Stimulated activated naive B cell treated with anti-CD40 and anti-IgM and Interleukin-4, amounts not matched to agents 10 μg/mL and 1 μg/mL and 100 μg/mL, for 72 hours (primary cell): ENCODE measurements around the gene TYRP1.

ENCODE experiments used
- ATAC-seq, 2 donors: fragments of 150-1000 bp; cut with Tn5 transposase; replicated peaks; 2 replicates each; pipeline ENCODE4 v1.10.0; 2021; ENCODE audit warnings: moderate library complexity in 1 of 2
- DNase-seq: peaks from one replicate; pipeline ENCODE4 v3.0.0; 2021
- H3K27ac Mint-ChIP-seq: one replicate; pipeline ENCODE4 v1.8.0; 2022; ENCODE audit warnings: mild to moderate bottlenecking, mixed read lengths
- H3K27me3 Mint-ChIP-seq, 2 donors: one replicate each; pipeline ENCODE4 v1.8.0; 2022; ENCODE audit warnings: mixed read lengths in 2 of 2
- H3K36me3 Mint-ChIP-seq, 2 donors: one replicate each; pipeline ENCODE4 v1.8.0; 2022; ENCODE audit warnings: mixed read lengths in 2 of 2, mild to moderate bottlenecking in 1 of 2
- H3K4me1 Mint-ChIP-seq, 2 donors: one replicate each; pipeline ENCODE4 v1.8.0; 2022; ENCODE audit warnings: mixed read lengths in 2 of 2, mild to moderate bottlenecking in 1 of 2
- H3K4me3 Mint-ChIP-seq, 2 donors: one replicate each; pipeline ENCODE4 v1.8.0; 2022; ENCODE audit warnings: mild to moderate bottlenecking in 2 of 2, mixed read lengths in 2 of 2, moderate library complexity in 1 of 2
- H3K9me3 Mint-ChIP-seq, 2 donors: one replicate each; pipeline ENCODE4 v1.8.0; 2022; ENCODE audit warnings: mixed read lengths in 2 of 2, mild to moderate bottlenecking in 1 of 2

The TYRP1 gene

DNA sequence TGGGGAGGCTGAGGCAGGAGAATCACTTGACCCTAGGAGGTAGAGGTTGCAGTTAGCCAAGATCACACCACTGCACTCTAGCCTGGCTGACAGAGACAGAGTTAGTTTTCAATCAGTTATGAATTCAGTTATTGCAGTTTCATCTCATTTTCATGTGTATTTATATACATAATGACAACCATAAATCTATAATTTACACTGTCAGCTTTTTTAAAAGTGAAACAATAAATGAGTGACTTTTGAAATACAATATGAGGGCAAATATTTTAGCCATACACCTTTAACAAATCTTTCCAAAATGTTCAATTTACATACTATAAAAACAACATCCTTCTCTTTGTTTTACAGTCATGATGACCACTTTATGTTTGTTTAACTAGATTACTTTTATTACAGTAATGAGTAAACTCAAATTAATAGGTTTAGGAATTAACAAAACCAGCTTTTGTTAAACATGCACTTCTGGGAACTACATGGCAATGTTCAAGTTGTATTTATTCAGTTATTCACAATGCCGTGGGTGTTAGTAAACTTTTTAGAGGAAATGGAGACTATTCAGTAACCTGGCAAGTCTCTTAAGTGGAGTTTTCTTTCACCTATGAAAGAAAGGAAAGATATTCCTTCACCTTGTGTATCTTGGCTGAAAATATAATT is 12.7 kb downstream of the TYRP1 start:
- H3K9me3 Mint-ChIP-seq, result peaks cover 0 to 2% of the 10 kb centered on the region in 2 donors
- H3K27ac Mint-ChIP-seq, result no peak overlapping the region
- no peaks in the 10 kb centered on the region for H3K27me3 Mint-ChIP-seq

DNA sequence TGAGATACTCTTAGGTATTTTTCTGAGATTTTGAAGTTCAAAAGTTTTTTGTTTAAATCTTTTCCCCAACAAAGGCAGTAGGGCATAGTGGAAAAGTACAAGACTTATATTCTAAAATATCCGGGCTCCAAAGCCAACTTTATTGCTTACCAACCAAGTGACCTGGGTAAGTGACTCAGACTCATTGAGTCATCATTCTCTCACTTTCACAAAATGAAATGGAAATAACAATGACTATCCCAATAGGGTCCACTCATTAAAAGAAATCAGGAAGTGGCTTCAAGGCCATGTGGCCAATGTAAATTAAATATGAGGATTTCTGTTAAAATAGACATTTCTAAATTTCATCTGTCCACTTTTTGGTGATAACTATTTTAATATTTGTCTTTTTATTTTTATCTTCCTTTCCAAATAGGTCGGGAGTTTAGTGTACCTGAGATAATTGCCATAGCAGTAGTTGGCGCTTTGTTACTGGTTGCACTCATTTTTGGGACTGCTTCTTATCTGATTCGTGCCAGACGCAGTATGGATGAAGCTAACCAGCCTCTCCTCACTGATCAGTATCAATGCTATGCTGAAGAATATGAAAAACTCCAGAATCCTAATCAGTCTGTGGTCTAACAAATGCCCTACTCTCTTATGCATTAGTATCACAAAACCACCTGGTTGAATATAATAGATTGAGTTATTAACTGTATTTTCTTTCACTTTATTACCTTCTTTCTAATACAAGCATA is 15.5 kb downstream of the TYRP1 start:
- DNase-seq (no peak), ATAC-seq (no peak)
- peaks cover 0 to 2% of the 10 kb centered on the region in 2 donors for H3K9me3 Mint-ChIP-seq
- no peaks in the 10 kb centered on the region for H3K36me3 Mint-ChIP-seq
- no peaks in the 10 kb centered on the region for H3K27me3 Mint-ChIP-seq
- H3K27ac Mint-ChIP-seq, result no peak overlapping the region
- no peak overlapping the region for H3K4me3 Mint-ChIP-seq
- H3K4me1 Mint-ChIP-seq, result no peaks in the 10 kb centered on the region

More for the DNA sequence above, 12.7 kb downstream of the TYRP1 start:
- H3K4me3 Mint-ChIP-seq, result no peak overlapping the region
- no peak for DNase-seq
- ATAC-seq, result no peak
- H3K4me1 Mint-ChIP-seq, result no peaks in the 10 kb centered on the region
- no peaks in the 10 kb centered on the region for H3K36me3 Mint-ChIP-seq

DNA sequence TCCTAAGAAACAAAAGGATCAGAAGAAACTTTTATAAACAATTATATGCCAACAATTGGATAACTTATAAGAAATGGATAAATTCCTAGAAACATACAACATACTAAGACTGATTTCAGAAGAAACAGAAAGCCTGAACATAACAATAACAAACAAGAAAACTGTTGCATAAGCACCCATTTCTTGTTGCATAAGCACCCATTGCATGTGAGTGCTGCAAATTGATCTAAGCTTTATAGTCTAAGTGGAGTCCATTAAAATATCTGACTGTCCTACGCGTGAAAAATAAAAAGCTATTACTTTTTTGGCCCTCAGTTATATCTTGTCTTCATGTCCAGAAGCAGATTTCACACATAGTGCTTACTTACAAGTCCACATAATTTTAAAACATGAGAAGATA is 19.3 kb downstream of the TYRP1 start:
- Mint-ChIP-seq H3K4me3 (no peak overlapping the region), H3K4me1 (no peaks in the 10 kb centered on the region), H3K36me3 (no peaks in the 10 kb centered on the region), H3K27ac (no peak overlapping the region), H3K9me3 (no peaks in the 10 kb centered on the region), H3K27me3 (no peaks in the 10 kb centered on the region)
- no peak for ATAC-seq
- DNase-seq, result no peak

DNA sequence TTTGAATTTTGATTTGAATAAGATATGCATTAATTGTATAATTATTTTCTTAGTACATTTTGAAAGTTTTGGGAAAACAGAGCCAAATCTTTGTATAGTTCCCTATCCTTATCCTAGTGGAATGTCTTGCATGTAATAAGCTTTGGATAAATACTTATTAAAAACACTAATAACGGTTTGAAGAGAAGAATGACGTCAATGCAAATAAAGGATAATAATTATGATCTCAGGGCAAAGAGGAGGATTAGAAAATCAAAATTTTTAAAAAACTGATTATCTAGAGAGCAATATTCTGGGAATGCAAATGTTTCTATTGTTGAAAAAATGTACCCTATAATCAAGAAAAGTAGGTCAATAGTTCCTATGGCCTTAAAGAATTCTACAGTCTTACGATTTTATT is 22.1 kb downstream of the TYRP1 start:
- Mint-ChIP-seq H3K36me3 (no peaks in the 10 kb centered on the region), H3K27me3 (no peaks in the 10 kb centered on the region)
- ATAC-seq, result no peak

DNA sequence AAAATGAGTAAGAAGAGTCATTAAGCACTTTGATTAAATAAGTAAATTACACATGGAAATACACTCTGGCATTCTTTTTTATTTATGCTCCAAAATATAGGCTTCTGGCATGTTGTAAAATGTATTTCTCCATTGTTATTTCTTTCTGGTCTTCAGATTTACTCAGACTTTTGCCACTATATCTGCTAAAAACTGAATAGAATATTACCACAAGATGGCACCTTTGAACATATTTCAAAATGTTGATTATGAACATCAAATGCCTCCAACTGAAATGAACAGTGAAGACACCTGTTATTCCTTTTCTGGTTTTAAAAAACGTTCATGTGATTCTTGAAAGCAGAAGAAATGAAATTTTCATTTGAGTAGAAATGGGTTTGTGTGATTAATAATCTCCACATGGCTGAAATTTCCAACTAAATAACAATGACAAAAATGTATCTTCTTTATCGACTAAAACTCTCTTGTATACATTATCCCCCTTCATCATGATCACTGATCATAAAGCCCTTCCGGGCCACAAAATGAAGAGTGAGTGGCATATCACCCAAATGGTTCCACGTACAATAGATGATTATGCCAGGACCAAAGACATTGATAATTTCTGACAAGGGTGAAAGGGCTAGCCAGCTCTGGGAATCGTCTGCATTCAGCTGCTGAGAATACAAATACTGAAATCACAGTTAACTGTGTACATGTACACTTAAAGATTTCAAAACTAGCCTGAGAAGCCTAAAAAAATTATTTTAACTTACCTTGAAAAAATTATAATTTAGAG is 23.8 kb downstream of the TYRP1 start:
- peaks cover 0 to 3% of the 10 kb centered on the region in 2 donors for H3K9me3 Mint-ChIP-seq
- no peak overlapping the region for H3K4me3 Mint-ChIP-seq
- H3K27ac Mint-ChIP-seq, result no peak overlapping the region

More for the DNA sequence above, 22.1 kb downstream of the TYRP1 start:
- no peak for DNase-seq
- Mint-ChIP-seq H3K9me3 (no peaks in the 10 kb centered on the region), H3K4me3 (no peak overlapping the region), H3K4me1 (no peaks in the 10 kb centered on the region), H3K27ac (no peak overlapping the region)

DNA sequence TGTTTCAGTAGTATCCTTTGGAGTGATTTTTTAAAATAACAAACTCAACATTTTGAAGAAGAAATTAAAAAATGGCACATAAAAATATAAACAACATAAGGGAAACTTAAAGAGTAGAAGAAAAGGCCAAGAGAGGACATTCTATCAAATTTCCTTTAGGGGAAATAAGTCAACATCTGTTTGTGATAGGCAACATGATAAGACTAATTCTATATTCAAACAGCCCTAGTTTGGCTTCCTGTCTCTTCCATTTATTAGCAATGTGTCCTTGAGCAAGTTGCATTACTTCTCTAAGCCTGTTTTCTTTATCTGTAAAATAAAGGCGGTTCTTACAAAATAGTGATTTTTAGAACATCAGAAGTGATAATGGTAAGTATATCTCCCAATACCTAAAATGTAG is 24.7 kb downstream of the TYRP1 start:
- Mint-ChIP-seq H3K9me3 (peaks cover 1 to 3% of the 10 kb centered on the region in 2 donors), H3K36me3 (no peaks in the 10 kb centered on the region), H3K4me1 (no peaks in the 10 kb centered on the region), H3K27me3 (no peaks in the 10 kb centered on the region), H3K4me3 (no peak overlapping the region), H3K27ac (no peak overlapping the region)
- ATAC-seq (no peak), DNase-seq (no peak)

More for the DNA sequence above, 23.8 kb downstream of the TYRP1 start:
- Mint-ChIP-seq H3K27me3 (no peaks in the 10 kb centered on the region), H3K36me3 (no peaks in the 10 kb centered on the region), H3K4me1 (no peaks in the 10 kb centered on the region)
- DNase-seq (no peak), ATAC-seq (no peak)

DNA sequence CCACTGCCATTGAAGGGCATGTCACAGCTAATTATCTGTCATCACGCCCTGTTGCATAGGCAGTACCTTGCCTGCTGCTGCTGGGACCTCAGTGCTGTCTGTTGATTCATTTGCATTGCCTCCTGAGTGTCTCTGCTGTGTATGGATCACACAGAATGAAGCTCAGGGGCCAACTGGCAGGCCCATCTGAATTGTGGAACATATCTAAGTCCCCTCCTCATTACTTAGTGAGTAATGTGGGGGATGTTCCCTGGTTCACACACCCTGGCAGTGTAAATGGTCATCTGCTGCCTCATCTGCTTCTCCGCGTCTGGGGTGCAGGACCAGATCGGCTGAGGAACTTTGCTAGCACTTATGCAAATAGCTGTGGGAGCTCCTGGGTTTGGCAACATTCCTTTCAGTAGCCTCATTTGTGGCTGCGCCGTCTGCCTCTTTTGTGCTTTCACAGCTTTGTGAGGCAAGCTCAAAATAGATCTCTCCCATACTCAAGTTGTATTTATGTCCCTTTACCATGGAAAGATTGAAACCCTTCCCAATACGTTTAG is 25.4 kb downstream of the TYRP1 start:
- no peak for DNase-seq
- peaks cover 1 to 3% of the 10 kb centered on the region in 2 donors for H3K9me3 Mint-ChIP-seq
- no peaks in the 10 kb centered on the region for H3K27me3 Mint-ChIP-seq
- H3K4me1 Mint-ChIP-seq, result no peaks in the 10 kb centered on the region
- no peak overlapping the region for H3K4me3 Mint-ChIP-seq
- no peak overlapping the region for H3K27ac Mint-ChIP-seq
- no peak for ATAC-seq
- H3K36me3 Mint-ChIP-seq, result no peaks in the 10 kb centered on the region

DNA sequence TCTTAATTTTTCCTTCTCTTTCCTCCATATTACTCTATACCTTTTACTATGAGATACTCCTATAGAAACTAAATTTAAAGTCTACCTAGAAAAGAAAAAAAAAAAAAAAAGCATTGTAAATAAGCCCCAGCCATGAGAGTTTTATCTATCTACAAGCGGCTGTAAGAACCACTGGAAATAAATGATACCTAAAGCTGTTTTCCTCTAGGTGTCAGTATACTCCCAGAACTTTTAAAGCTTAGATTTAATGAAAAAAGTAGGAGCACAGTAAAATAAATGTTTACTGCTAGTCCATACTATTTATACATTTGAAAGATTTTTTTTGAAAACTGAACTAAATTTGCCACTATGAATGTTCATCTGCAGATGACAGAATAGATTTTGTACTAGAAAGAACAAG is 26.2 kb downstream of the TYRP1 start:
- ATAC-seq (no peak), DNase-seq (no peak)
- no peaks in the 10 kb centered on the region for H3K27me3 Mint-ChIP-seq
- no peaks in the 10 kb centered on the region for H3K4me1 Mint-ChIP-seq
- no peak overlapping the region for H3K27ac Mint-ChIP-seq
- H3K36me3 Mint-ChIP-seq, result no peaks in the 10 kb centered on the region
- no peak overlapping the region for H3K4me3 Mint-ChIP-seq
- H3K9me3 Mint-ChIP-seq, result peaks cover 1 to 3% of the 10 kb centered on the region in 2 donors

DNA sequence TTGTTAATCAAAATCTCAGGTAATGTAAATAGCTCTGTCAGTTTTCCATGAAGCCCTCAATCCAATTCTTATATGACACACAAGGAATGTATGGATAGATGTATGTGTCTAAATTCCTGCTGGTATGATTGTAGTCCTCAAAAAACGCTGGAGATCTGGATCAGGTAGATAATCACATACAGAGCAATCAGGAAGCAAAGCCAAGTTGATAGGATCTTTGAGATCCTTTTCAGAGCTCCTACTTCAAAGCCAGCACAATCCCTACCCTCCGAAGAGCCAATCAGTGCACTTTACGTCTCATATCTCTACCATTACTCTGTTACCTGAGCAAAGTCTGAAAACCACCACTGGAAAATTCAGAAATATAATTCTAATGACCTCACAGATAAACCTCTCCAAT is 27.4 kb downstream of the TYRP1 start:
- Mint-ChIP-seq H3K9me3 (peaks cover 1 to 3% of the 10 kb centered on the region in 2 donors), H3K27me3 (no peaks in the 10 kb centered on the region), H3K27ac (no peak overlapping the region), H3K4me3 (no peak overlapping the region), H3K4me1 (no peaks in the 10 kb centered on the region), H3K36me3 (no peaks in the 10 kb centered on the region)
- no peak for DNase-seq
- ATAC-seq, result no peak

DNA sequence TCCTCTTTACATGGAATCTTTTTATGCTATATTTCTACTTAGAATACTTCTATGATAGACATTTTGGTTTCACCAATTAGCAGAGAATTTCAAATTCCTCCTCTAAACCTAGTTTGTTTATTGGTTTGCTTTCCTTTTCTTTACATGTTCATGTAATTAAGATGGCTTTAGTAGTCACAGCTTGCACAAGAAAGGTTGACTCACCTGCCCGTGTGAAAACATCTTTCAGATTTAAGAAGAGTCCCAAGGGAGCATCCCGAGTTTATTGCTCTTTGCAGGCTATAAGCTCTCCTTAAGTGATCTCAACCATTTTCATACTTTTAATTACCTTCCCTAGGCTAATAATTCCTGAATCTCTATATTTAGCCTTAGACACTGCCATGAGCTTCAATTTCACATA is 28.9 kb downstream of the TYRP1 start:
- DNase-seq, result no peak
- no peaks in the 10 kb centered on the region for H3K4me1 Mint-ChIP-seq
- peaks cover 1 to 3% of the 10 kb centered on the region in 2 donors for H3K9me3 Mint-ChIP-seq
- H3K36me3 Mint-ChIP-seq, result no peaks in the 10 kb centered on the region
- no peak for ATAC-seq
- H3K27me3 Mint-ChIP-seq, result no peaks in the 10 kb centered on the region
- H3K27ac Mint-ChIP-seq, result no peak overlapping the region
- no peak overlapping the region for H3K4me3 Mint-ChIP-seq

DNA sequence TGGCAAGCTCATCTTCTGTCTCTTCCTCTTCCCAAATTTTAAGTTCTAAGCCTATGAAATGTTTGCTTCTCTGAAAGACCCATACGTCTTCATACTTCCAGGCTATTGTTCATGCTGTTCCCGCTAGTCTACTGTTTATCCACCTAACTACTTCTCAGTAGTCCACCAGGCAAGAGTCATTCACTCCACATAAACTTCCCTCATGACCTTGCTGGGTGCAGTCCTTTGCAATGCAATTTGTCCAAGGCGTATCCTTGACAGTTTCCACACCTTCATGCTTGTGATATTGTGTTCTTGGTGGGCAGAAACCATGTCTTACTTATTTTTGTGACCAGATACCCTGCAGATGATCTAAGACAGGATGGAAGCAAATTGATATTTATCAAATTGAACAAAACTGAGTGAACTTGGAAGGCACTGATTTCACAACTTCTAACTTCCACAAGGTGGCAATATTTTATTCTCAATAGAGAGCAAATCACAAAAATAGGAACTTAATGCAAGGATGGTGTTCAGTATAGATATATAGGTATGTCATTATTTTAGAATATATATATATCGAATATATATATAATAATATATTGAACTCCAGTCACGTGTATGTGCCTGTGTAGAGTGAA is 30.3 kb downstream of the TYRP1 start:
- H3K4me3 Mint-ChIP-seq, result no peak overlapping the region
- no peak overlapping the region for H3K27ac Mint-ChIP-seq
- no peaks in the 10 kb centered on the region for H3K27me3 Mint-ChIP-seq
- no peaks in the 10 kb centered on the region for H3K4me1 Mint-ChIP-seq
- no peak for DNase-seq
- no peaks in the 10 kb centered on the region for H3K36me3 Mint-ChIP-seq
- ATAC-seq, result no peak
- peaks cover 1 to 3% of the 10 kb centered on the region in 2 donors for H3K9me3 Mint-ChIP-seq

DNA sequence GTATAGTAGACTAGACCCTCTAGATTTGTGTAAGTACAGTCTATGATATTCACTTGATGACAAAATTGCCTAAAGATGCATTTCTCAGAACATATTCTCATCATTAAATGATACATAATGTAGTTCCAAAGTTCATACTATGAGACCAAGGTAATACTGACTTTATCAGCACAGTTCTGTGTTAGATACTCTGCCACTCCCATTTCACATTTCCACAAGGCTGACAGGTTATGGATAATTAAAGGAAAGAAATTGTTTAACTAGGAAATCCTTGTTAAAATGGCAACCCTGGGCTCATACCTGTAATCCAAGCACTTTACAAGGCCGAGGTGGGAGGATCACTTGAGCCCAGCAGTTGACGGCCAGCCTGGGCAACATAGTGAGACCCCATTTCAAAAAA is 33.6 kb downstream of the TYRP1 start:
- H3K36me3 Mint-ChIP-seq, result no peaks in the 10 kb centered on the region
- H3K4me1 Mint-ChIP-seq, result no peaks in the 10 kb centered on the region
- H3K27ac Mint-ChIP-seq, result no peak overlapping the region
- no peaks in the 10 kb centered on the region for H3K27me3 Mint-ChIP-seq
- no peak overlapping the region for H3K4me3 Mint-ChIP-seq
- H3K9me3 Mint-ChIP-seq, result peaks cover 3% of the 10 kb centered on the region in 2 donors
- no peak for DNase-seq
- ATAC-seq, result no peak

DNA sequence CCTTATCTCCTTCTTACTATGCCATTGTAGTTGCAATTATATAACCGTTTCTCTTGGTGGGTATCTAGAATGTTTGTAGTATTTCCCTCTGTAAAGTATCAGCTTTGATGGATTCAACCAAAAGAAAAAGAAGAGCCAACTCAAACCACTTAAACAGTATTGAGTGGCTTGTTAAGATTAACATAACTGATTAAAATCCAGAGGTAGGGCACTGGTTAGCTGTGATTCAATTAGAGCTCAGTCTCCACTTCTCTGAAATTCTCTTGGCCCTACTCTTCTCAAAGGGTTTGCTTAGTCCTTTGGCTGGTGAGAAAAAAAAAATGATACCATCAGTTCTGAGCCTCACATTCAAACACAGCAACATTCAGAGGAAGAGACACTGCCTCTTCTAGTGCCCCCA is 37.0 kb downstream of the TYRP1 start:
- no peaks in the 10 kb centered on the region for H3K27me3 Mint-ChIP-seq
- ATAC-seq, result no peak

DNA sequence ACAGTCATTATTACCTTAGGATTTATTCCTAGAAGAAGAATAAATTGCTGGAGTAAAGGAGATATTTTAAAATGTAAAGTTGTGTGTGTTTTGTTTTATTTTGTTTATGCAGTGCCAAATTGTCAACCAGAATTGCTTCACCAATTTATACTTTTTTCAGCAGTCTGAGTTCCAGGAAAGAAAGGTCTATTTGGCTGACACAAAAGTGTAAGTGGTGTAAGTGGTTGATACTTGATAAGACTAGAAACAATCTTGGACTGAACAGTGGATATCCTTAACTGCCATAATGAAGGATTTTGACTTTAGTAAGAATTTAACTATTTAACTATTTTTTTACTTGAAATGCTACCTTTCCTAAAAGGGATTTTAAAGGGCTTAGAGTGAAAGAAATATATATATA is 37.7 kb downstream of the TYRP1 start:
- ATAC-seq (no peak), DNase-seq (no peak)
- H3K27ac Mint-ChIP-seq, result no peak overlapping the region
- no peaks in the 10 kb centered on the region for H3K36me3 Mint-ChIP-seq
- H3K4me3 Mint-ChIP-seq, result no peak overlapping the region
- H3K27me3 Mint-ChIP-seq, result no peaks in the 10 kb centered on the region
- H3K9me3 Mint-ChIP-seq, result peaks cover 9 to 11% of the 10 kb centered on the region in 2 donors
- no peaks in the 10 kb centered on the region for H3K4me1 Mint-ChIP-seq

More for the DNA sequence above, 37.0 kb downstream of the TYRP1 start:
- no peaks in the 10 kb centered on the region for H3K36me3 Mint-ChIP-seq
- no peak for DNase-seq
- H3K4me3 Mint-ChIP-seq, result no peak overlapping the region
- no peak overlapping the region for H3K27ac Mint-ChIP-seq
- H3K4me1 Mint-ChIP-seq, result no peaks in the 10 kb centered on the region
- H3K9me3 Mint-ChIP-seq, result peaks cover 7 to 11% of the 10 kb centered on the region in 2 donors
